Activated CD4-positive, CD25-positive, alpha-beta regulatory T cell treated with anti-CD3 and anti-CD28 coated beads, Interleukin-2, amount 50 U/mL, for 24 hours (primary cell): Measurements from ENCODE around the gene ACSL4.
"Not testable (repeated sequence)": the region's sequence is repeated elsewhere in the genome, so short reads cannot be mapped to it uniquely, and the experiment has no call there.

Source experiments
- ATAC-seq, 2 donors: fragments of 150-1000 bp; cut with Tn5 transposase; one replicate each; pipeline ENCODE4 v1.10.0; 2021; ENCODE audit warnings: mild to moderate bottlenecking in 1 of 2, moderate library complexity in 1 of 2

Gene ACSL4

GRCh38 chrX:109660435-109661143 lies 72.5 kb downstream of the ACSL4 start:
- ATAC-seq = no peak

- no peak for ATAC-seq
These were observed 74.7 kb downstream of the ACSL4 start for GRCh38 chrX:109658391-109658790.

GRCh38 chrX:109657364-109657763 lies 75.7 kb downstream of the ACSL4 start:
- ATAC-seq = not testable (repeated sequence)

- ATAC-seq = no peak
These were observed 76.3 kb downstream of the ACSL4 start for GRCh38 chrX:109656774-109657173.

- no peak for ATAC-seq
These were observed 77.4 kb downstream of the ACSL4 start for GRCh38 chrX:109655502-109656201.

GRCh38 chrX:109654516-109655109 lies 78.4 kb downstream of the ACSL4 start:
- ATAC-seq = no peak

GRCh38 chrX:109644671-109645070 lies 88.4 kb downstream of the ACSL4 start:
- not testable (repeated sequence) for ATAC-seq

GRCh38 chrX:109643687-109644086 lies 89.4 kb downstream of the ACSL4 start:
- no peak for ATAC-seq

- no peak for ATAC-seq
These were observed 94.9 kb downstream of the ACSL4 start for GRCh38 chrX:109638158-109638557.

GRCh38 chrX:109637477-109637876 lies 95.6 kb downstream of the ACSL4 start:
- not testable (repeated sequence) for ATAC-seq

GRCh38 chrX:109635146-109635545 lies 97.9 kb downstream of the ACSL4 start:
- no peak for ATAC-seq

- ATAC-seq = no peak
These were observed 100.1 kb downstream of the ACSL4 start for GRCh38 chrX:109632906-109633504.

- ATAC-seq = no peak
These were observed 103.7 kb downstream of the ACSL4 start for GRCh38 chrX:109629310-109629709.

GRCh38 chrX:109626637-109627036 lies 106.4 kb downstream of the ACSL4 start:
- ATAC-seq = no peak

- ATAC-seq = no peak
These were observed 108.1 kb downstream of the ACSL4 start, which contains the start of gene KCNE5 for GRCh38 chrX:109624641-109625616. KCNE5 (minus strand) TSS chrX:109625172; CDS start chrX:109625020, 152 bp downstream.

GRCh38 chrX:109623997-109624396 lies 109.1 kb downstream of the ACSL4 start:
- ATAC-seq = no peak

GRCh38 chrX:109622270-109622669 lies 110.8 kb downstream of the ACSL4 start:
- ATAC-seq = no peak

GRCh38 chrX:109619771-109620170 lies 113.3 kb downstream of the ACSL4 start:
- no peak for ATAC-seq

GRCh38 chrX:109614951-109615350 lies 118.1 kb downstream of the ACSL4 start:
- no peak for ATAC-seq

- no peak for ATAC-seq
These were observed 131.6 kb downstream of the ACSL4 start for GRCh38 chrX:109601486-109601885.

GRCh38 chrX:109600237-109600651 lies 132.8 kb downstream of the ACSL4 start:
- no peak for ATAC-seq

GRCh38 chrX:109596015-109596414 lies 137.0 kb downstream of the ACSL4 start:
- ATAC-seq = no peak
